Caco-2 (cell line): Measurements from ENCODE around the gene IQSEC1. TPM values are rescaled to one million over a fixed set of nuclear protein-coding genes. Genes with fewer than 3 reads are reported as not detected.

ENCODE experiments used
- BruUV-seq: library from RNA; stranded (reverse); fragments of 400-500 nt; replicated peaks from 2 replicates; lab custom pipeline; 2021; lab: Mats Ljungman, UMichigan
- CTCF ChIA-PET: fragments of 300-600 bp; sonication (Branson Sonifier 250); formaldehyde crosslinking; loops from one replicate; lab custom pipeline; 2022; ENCODE audit warnings: antibody characterized with exemption; lab: Charles Lee
- POLR2A ChIA-PET: fragments of 300-600 bp; sonication (Branson Sonifier 250); formaldehyde crosslinking; loops from one replicate; lab custom pipeline; 2022; ENCODE audit warnings: antibody characterized with exemption; lab: Charles Lee
- DNase-seq, 2 experiments: peaks; one replicate each; pipeline versions ENCODE4 v3.0.0 to v3.0.0-alpha.2; 2020 to 2022
- H3K27me3 ChIP-seq: replicated peaks from 2 replicates; pipeline ENCODE4 v1.6.0; 2011; ENCODE audit warnings: low read length; ENCODE audit not compliant: control insufficient read depth, insufficient read depth
- H3K36me3 ChIP-seq: 2 replicates; pipeline ENCODE4 v1.5.1; 2011; ENCODE audit warnings: low read length; ENCODE audit not compliant: control insufficient read depth, insufficient read depth
- H3K4me1 ChIP-seq: fragments of 250-450 bp; sonication (Bioruptor Pico); 2 replicates; pipeline ENCODE4 v1.5.1; 2020; ENCODE audit warnings: mild to moderate bottlenecking
- H3K4me3 ChIP-seq: 2 replicates; pipeline ENCODE4 v1.5.1; 2011; ENCODE audit warnings: low read depth, mild to moderate bottlenecking, control low read depth, low read length
- H3K9me3 ChIP-seq: fragments of 250-450 bp; sonication (Bioruptor Pico); 2 replicates; pipeline ENCODE4 v1.5.1; 2020; ENCODE audit warnings: mild to moderate bottlenecking, moderate library complexity
- H3K27ac Mint-ChIP-seq: one replicate; pipeline ENCODE4 v1.8.0; 2022; ENCODE audit warnings: mixed read lengths; ENCODE audit not compliant: unreplicated experiment
- H3K27me3 Mint-ChIP-seq: one replicate; pipeline ENCODE4 v1.8.0; 2022; ENCODE audit warnings: mixed read lengths; ENCODE audit not compliant: insufficient read depth, unreplicated experiment
- H3K36me3 Mint-ChIP-seq: one replicate; pipeline ENCODE4 v1.8.0; 2022; ENCODE audit warnings: mild to moderate bottlenecking, mixed read lengths; ENCODE audit not compliant: insufficient read depth, unreplicated experiment
- H3K4me1 Mint-ChIP-seq: one replicate; pipeline ENCODE4 v1.8.0; 2022; ENCODE audit warnings: low read depth, mixed read lengths; ENCODE audit not compliant: unreplicated experiment
- H3K4me3 Mint-ChIP-seq: one replicate; pipeline ENCODE4 v1.8.0; 2022; ENCODE audit warnings: mild to moderate bottlenecking, moderate library complexity, mixed read lengths; ENCODE audit not compliant: unreplicated experiment
- H3K9me3 Mint-ChIP-seq: one replicate; pipeline ENCODE4 v1.8.0; 2022; ENCODE audit warnings: mixed read lengths; ENCODE audit not compliant: unreplicated experiment
- CTCF ChIP-seq, 2 experiments: fragments of 200-600 bp in 1 of 2; IDR thresholded peaks; 1 replicate in 1 of 2; 2 replicates in 1 of 2; pipeline versions ENCODE4 v1.5.1 to v1.8.0; 2011 to 2022; ENCODE audit warnings: antibody characterized with exemption in 1 of 2, control low read depth in 1 of 2, inconsistent platforms in 1 of 2, low read depth in 1 of 2, low read length in 1 of 2, mild to moderate bottlenecking in 1 of 2, moderate library complexity in 1 of 2; ENCODE audit not compliant: insufficient read depth in 1 of 2, severe bottlenecking in 1 of 2, unreplicated experiment in 1 of 2
- intact Hi-C: fragments of 100-400 bp; cut with micrococcal nuclease; formaldehyde crosslinking; loops from one replicate; pipeline ENCODE4 v1.10.0; 2022; ENCODE audit not compliant: unreplicated experiment
- total RNA-seq: library from RNA; stranded (reverse); gene quantifications from 2 replicates; pipeline ENCODE4 v1.2.3, GENCODE V29; 2022

Gene IQSEC1
- total RNA-seq, 1 experiment from 2014 or later, result 40.0 TPM

- H3K4me1 ChIP-seq, result peaks cover 10% of the 10 kb centered on the region
- Mint-ChIP-seq H3K4me3 (no peak overlapping the region), H3K9me3 (no peaks in the 10 kb centered on the region), H3K27ac (no peak overlapping the region), H3K4me1 (no peaks in the 10 kb centered on the region), H3K27me3 (no peaks in the 10 kb centered on the region), H3K36me3 (no peaks in the 10 kb centered on the region)
- no peak for DNase-seq
- H3K27me3 ChIP-seq, result no peaks in the 10 kb centered on the region
- ChIA-PET CTCF (interaction anchor here (1.8 kb wide), 1 partner anchor 25 kb away, joined by 11 read pairs; no protein-coding TSS in a partner anchor), POLR2A (no interaction called here)
- no peaks in the 10 kb centered on the region for H3K36me3 ChIP-seq
- H3K9me3 ChIP-seq, result no peaks in the 10 kb centered on the region
- H3K4me3 ChIP-seq, result no peak overlapping the region
- BruUV-seq, result no TSS peak
- TF ChIP-seq CTCF (IDR thresholded peaks at IDR 0.05; ENCODE audit: insufficient read depth in 1 of 2, low read depth in 1 of 2, low read length in 1 of 2, severe bottlenecking in 1 of 2, unreplicated experiment in 1 of 2), result no peak
- intact Hi-C loops, result no loop called here
Measured at GRCh38 chr3:12991861-12992281, 81.4 kb downstream of the IQSEC1 start.

GRCh38 chr3:12991481-12991837, 81.8 kb downstream of the IQSEC1 start:
- Histone ChIP-seq H3K4me3 (no peak overlapping the region), H3K4me1 (peaks cover 10% of the 10 kb centered on the region), H3K27me3 (no peaks in the 10 kb centered on the region), H3K36me3 (no peaks in the 10 kb centered on the region), H3K9me3 (no peaks in the 10 kb centered on the region)
- POLR2A ChIA-PET, result no interaction called here
- H3K27ac Mint-ChIP-seq, result no peak overlapping the region
- DNase-seq, result no peak
- CTCF ChIA-PET, result no interaction called here
- H3K9me3 Mint-ChIP-seq, result no peaks in the 10 kb centered on the region
- no peaks in the 10 kb centered on the region for H3K4me1 Mint-ChIP-seq
- BruUV-seq, result no TSS peak
- intact Hi-C loops, result no loop called here
- H3K4me3 Mint-ChIP-seq, result no peak overlapping the region
- H3K27me3 Mint-ChIP-seq, result no peaks in the 10 kb centered on the region
- no peak for TF ChIP-seq CTCF (IDR thresholded peaks at IDR 0.05; ENCODE audit: insufficient read depth in 1 of 2, low read depth in 1 of 2, low read length in 1 of 2, severe bottlenecking in 1 of 2, unreplicated experiment in 1 of 2)
- H3K36me3 Mint-ChIP-seq, result no peaks in the 10 kb centered on the region

GRCh38 chr3:12990781-12991480, 82.3 kb downstream of the IQSEC1 start:
- Mint-ChIP-seq H3K4me1 (no peaks in the 10 kb centered on the region), H3K4me3 (no peak overlapping the region), H3K36me3 (no peaks in the 10 kb centered on the region), H3K27ac (no peak overlapping the region), H3K9me3 (no peaks in the 10 kb centered on the region), H3K27me3 (no peaks in the 10 kb centered on the region)
- intact Hi-C loops, result no loop called here
- no peak for DNase-seq
- H3K9me3 ChIP-seq, result no peaks in the 10 kb centered on the region
- TF ChIP-seq CTCF (IDR thresholded peaks at IDR 0.05; ENCODE audit: insufficient read depth in 1 of 2, low read depth in 1 of 2, low read length in 1 of 2, severe bottlenecking in 1 of 2, unreplicated experiment in 1 of 2), result no peak
- ChIA-PET CTCF (no interaction called here), POLR2A (no interaction called here)
- no TSS peak for BruUV-seq
- H3K4me1 ChIP-seq, result peaks cover 10% of the 10 kb centered on the region
- H3K27me3 ChIP-seq, result no peaks in the 10 kb centered on the region
- no peaks in the 10 kb centered on the region for H3K36me3 ChIP-seq
- H3K4me3 ChIP-seq, result no peak overlapping the region
